T-helper 17 cell (primary cell): Measurements from ENCODE around the gene SOAT1. TPM values are rescaled to one million over a fixed set of nuclear protein-coding genes. Genes with fewer than 3 reads are reported as not detected.
A peak's percentile ranks its signal among the peaks of the same experiment; 100 is the strongest.
"Not testable (repeated sequence)": the region's sequence is repeated elsewhere in the genome, so short reads cannot be mapped to it uniquely, and the experiment has no call there.

Experiments used
- ATAC-seq: fragments of 150-1000 bp; cut with Tn5 transposase; 2 replicates; pipeline ENCODE4 v1.10.0; 2021; ENCODE audit warnings: mild to moderate bottlenecking, moderate library complexity
- DNase-seq, 3 donors: peaks; one replicate each; pipeline versions ENCODE4 v3.0.0 to v3.0.0-alpha.2; 2020 to 2021
- H3K9me3 ChIP-seq: one replicate; pipeline ENCODE4 v1.7.0; 2013; ENCODE audit warnings: low read length, mild to moderate bottlenecking; ENCODE audit not compliant: control insufficient read depth, poor library complexity, severe bottlenecking
- H3K27ac Mint-ChIP-seq: one replicate; pipeline ENCODE4 v1.8.0; 2022; ENCODE audit warnings: mild to moderate bottlenecking, moderate library complexity, mixed read lengths
- H3K27me3 Mint-ChIP-seq: one replicate; pipeline ENCODE4 v1.8.0; 2022; ENCODE audit warnings: mixed read lengths
- H3K36me3 Mint-ChIP-seq: one replicate; pipeline ENCODE4 v1.8.0; 2022; ENCODE audit warnings: low read depth, mixed read lengths
- H3K4me1 Mint-ChIP-seq: one replicate; pipeline ENCODE4 v1.8.0; 2022; ENCODE audit warnings: mild to moderate bottlenecking, mixed read lengths
- H3K4me3 Mint-ChIP-seq: one replicate; pipeline ENCODE4 v1.8.0; 2022; ENCODE audit warnings: mild to moderate bottlenecking, moderate library complexity, mixed read lengths
- total RNA-seq, 4 donors: library from RNA in 2 of 4; stranded (reverse) in 2 of 4; gene quantifications; one replicate each; pipeline ENCODE4 v1.2.3 and lab custom pipeline; 2022 to 2026

Gene SOAT1
- total RNA-seq (10 to 100 TPM; 35.4 to 38.7 TPM), total RNA-seq (lab: John Stamatoyannopoulos, UW) (67.0 to 69.0 reads per million in 2 donors)

DNA sequence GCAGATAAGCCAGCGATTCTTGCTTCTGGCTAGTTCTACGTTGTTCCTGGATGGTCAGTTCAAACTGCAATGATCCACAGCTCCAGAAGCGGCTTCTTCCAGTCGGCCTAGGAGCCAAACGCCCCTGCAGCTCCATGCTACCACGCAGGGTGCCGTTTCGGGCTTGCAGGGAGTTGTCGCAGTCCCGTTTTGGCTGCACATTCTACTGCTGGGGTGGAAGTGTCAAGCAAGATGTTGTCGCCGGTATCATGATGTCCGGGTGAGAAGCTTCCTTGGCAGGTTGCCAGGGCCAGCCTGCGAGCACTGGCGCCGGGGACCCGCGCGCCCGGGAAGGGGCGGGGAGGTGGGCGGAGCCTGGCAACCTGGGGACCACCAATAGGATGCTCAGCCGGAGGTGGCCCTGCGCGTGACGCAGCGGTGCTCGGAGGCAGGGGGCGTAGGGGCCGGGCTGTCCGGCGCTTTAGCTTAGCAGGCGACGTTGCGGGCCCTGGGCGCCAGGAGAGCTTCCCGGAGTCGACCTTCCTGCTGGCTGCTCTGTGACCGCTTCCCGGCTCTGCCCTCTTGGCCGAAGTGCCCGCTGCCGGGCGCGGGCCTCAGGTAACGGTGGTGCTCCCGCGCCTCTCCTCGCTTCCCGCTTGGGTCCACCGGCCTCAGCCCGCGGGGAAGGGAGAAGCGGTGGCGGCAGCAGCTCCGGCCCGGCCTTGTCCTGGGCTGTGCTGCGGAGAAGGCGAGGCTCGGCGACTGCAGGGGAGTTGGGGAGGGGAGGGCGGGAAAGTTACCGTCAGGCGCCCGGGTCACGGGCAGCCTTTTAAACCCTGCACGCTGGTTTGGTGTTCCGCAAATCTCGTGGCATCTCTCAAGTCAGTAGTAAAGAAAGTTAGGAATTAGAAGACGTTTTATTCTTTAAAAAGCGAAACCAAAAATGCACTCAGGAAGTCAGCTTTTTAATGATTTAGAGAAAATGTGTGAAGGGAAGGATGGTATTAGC is at the start of gene SOAT1:
TSS of gene SOAT1 (plus strand) at position 458 of the 988 bp plus-strand sequence. CDS start 8,888 bp downstream, outside the sequence.
- ATAC-seq (peak; percentile 95), DNase-seq (peak; percentile 85 to 92 (median 91))
- H3K36me3 Mint-ChIP-seq, result no peaks in the 10 kb centered on the region
- peak within 1 kb of the TSS; percentile 94 for H3K27ac Mint-ChIP-seq
- peak within 1 kb of the TSS; percentile 96 for H3K4me3 Mint-ChIP-seq
- H3K27me3 Mint-ChIP-seq, result no peaks in the 10 kb centered on the region
- no peaks in the 10 kb centered on the region for H3K9me3 ChIP-seq
- H3K4me1 Mint-ChIP-seq, result peaks cover 35% of the 10 kb centered on the region

DNA sequence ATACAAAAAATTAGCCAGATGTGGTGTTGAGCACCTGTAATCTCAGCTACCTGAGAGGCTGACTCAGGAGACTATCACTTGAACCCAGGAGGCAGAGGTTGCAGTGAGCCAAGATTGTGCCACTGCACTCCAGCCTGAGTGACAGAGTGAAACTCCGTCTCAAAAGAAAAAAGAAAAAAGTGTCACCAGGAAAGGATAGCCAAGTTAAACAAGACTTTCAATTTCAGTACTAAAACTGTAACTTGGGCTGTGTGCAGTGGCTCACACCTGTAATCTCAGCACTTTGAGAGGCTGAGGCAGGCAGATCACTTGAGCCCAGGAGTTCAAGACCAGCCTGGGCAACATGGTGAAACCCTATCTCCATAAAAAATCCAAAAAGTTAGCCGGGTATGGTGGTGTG is 48.2 kb upstream of the SOAT1 start:
- not testable (repeated sequence) for H3K27ac Mint-ChIP-seq, ATAC-seq, H3K4me3 Mint-ChIP-seq, H3K27me3 Mint-ChIP-seq, DNase-seq, H3K36me3 Mint-ChIP-seq, H3K4me1 Mint-ChIP-seq, H3K9me3 ChIP-seq

DNA sequence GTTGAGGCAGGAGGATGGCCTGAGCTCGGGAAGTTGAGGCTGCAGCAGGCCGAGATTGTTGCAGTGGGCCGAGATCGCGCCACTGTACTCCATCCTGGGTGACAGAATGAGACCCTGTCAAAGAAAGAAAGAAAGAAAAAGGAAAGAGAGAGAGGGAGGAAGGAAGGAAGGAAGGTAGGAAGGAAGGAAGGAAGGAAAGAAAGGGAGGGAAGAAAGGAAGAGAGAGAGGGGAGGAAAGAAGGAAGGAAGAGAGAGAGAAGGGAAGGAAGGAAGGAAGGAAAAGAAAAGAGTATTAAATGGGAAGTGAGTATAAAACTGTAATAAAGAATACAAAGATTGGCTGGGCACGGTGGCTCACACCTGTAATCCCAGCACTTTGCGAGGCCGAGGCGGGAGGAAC is 45.7 kb upstream of the SOAT1 start:
- H3K9me3 ChIP-seq, result no peaks in the 10 kb centered on the region
- DNase-seq (no peak), ATAC-seq (no peak)
- H3K4me3 Mint-ChIP-seq, result no peak overlapping the region
- H3K27ac Mint-ChIP-seq, result no peak overlapping the region
- no peaks in the 10 kb centered on the region for H3K4me1 Mint-ChIP-seq
- peaks cover 6% of the 10 kb centered on the region for H3K27me3 Mint-ChIP-seq
- H3K36me3 Mint-ChIP-seq, result no peaks in the 10 kb centered on the region

DNA sequence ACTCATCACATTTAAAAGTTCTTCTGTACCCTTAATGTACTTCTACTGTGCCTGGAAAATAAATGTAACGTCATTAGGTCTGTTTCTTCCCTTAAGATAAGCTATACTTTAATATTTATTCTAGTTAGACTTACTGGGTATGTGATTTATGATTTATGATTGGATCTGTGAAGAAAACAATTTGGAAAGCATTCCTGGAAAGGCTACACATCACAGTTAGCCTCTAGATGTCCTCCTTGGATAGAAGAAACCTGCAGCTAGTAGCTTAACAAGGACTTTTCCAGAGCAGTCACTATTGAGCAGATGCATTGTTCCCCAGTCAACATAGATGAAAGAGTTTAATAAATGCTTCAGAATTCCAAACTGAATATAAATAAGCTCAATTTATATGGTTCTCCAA is 41.9 kb upstream of the SOAT1 start:
- no peaks in the 10 kb centered on the region for H3K4me1 Mint-ChIP-seq
- H3K4me3 Mint-ChIP-seq, result no peak overlapping the region
- no peaks in the 10 kb centered on the region for H3K9me3 ChIP-seq
- DNase-seq (no peak), ATAC-seq (no peak)
- no peaks in the 10 kb centered on the region for H3K36me3 Mint-ChIP-seq
- peaks cover 6% of the 10 kb centered on the region for H3K27me3 Mint-ChIP-seq
- no peak overlapping the region for H3K27ac Mint-ChIP-seq

DNA sequence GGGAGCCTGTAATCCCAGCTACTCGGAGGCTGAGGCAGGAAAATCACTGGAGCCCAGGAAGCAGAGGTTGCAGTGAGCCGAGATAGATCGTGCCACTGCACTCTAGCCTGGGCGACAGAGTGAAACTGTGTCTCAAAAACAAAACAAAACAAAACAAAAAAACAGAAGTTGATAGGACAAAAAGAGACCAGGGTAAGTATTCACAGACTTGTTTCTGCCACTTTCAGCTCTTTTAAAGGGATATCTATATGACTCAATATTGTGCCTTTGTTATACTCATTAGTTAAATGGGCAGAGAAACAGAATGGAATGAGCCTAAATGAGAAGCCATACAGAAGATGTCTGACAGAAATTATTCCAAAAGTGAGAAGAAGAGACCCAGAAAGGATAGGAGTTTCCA is 41.0 kb upstream of the SOAT1 start:
- H3K9me3 ChIP-seq, result no peaks in the 10 kb centered on the region
- Mint-ChIP-seq H3K27ac (no peak overlapping the region), H3K4me1 (no peaks in the 10 kb centered on the region), H3K36me3 (no peaks in the 10 kb centered on the region), H3K27me3 (peaks cover 6% of the 10 kb centered on the region), H3K4me3 (no peak overlapping the region)
- ATAC-seq (no peak), DNase-seq (no peak)

DNA sequence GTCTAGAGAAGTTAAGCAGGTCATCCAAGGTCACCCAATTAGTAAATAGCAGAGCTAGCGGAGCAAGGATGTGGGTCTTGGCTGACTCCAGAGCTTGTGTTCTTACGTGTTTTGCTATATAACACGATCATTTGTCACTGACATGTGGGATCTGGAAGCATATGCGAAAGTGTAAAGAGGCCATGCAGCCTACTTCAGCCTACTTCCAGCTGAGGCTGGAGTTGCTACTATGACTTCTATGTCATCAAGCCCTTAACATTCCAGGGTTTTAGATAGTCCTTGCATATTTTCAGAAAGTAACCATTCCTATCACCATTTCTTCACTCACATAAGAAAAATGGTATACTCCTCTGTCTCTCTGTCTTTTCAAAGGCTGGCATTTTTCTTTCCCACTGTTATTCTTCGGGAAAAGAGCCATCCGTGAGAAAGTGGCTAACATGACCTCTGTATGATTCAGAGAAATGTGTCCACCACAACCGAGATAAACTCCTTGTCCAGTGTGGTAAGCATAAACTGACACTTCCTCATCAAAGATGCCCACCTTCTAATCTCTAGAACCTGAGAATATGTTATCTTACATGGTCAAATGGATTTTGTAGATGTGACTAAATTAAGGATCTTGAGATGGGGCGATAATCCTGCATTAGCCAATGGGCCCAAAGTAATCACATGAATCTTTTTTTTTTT is 40.2 kb upstream of the SOAT1 start:
- no peak overlapping the region for H3K4me3 Mint-ChIP-seq
- H3K27me3 Mint-ChIP-seq, result peaks cover 6% of the 10 kb centered on the region
- ATAC-seq (no peak), DNase-seq (no peak)
- no peaks in the 10 kb centered on the region for H3K36me3 Mint-ChIP-seq
- no peaks in the 10 kb centered on the region for H3K9me3 ChIP-seq
- no peak overlapping the region for H3K27ac Mint-ChIP-seq
- H3K4me1 Mint-ChIP-seq, result no peaks in the 10 kb centered on the region

DNA sequence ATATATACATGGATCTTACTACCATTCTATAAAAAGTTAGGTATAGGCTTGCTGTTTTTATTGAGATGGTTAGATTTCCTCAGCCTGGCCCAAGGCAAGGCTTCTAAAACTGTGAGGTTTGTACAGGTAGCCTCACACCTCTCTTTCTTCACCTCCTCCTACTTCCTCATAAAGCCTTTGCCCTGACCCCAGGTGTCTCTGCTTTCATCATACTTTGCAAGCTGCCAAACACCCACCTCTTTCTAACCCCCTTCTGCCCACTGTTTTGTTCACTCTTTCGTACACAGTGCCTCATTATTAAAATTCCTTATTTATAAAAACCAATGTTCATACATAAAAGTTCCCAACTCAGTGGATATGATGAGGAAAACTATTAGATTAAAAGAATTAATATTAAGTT is 31.4 kb upstream of the SOAT1 start:
- Mint-ChIP-seq H3K4me1 (peaks cover 2% of the 10 kb centered on the region), H3K27me3 (no peaks in the 10 kb centered on the region), H3K36me3 (no peaks in the 10 kb centered on the region), H3K27ac (no peak overlapping the region), H3K4me3 (no peak overlapping the region)
- no peaks in the 10 kb centered on the region for H3K9me3 ChIP-seq
- ATAC-seq (no peak), DNase-seq (no peak)

DNA sequence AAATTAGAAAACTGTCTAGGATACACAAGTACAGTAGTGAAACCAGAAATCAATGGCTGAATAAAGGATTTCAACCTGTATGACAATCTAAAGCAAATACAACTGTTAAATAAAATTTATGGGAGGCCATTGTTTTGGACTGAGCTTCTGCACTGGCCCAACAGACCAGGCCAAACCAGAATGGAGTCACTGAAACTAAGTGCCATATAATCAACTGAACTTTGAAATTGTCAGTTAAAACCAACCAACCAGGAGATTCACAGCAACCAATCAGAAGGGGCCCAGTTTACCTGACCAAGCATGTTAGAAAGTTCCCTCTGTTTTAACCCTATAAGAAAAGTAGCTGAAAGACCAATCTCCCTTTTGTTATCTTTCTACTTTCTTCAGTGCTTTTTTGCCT is 30.5 kb upstream of the SOAT1 start:
- ATAC-seq, result no peak
- Mint-ChIP-seq H3K4me1 (peaks cover 2% of the 10 kb centered on the region), H3K4me3 (no peak overlapping the region), H3K36me3 (peaks cover 3% of the 10 kb centered on the region), H3K27me3 (no peaks in the 10 kb centered on the region), H3K27ac (no peak overlapping the region)
- DNase-seq, result no peak
- no peaks in the 10 kb centered on the region for H3K9me3 ChIP-seq

DNA sequence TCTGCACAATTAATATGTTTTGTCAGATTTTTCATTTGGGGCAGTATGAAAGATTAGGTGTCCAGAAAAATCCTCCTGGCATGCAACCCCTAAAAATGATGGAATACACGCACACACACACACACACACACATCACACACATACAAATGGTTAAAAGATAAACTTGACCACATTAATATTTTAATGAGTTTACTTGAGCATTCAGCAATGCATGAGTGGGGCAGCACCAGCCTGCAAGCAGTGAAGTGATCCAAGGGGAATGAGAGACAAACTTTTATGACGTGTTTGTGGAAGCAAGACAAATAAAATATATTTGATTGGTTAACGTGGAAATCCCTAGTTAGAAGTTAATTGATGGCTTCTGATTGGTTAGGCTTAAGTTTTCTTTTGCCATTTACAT is 29.1 kb upstream of the SOAT1 start:
- H3K36me3 Mint-ChIP-seq, result peaks cover 3% of the 10 kb centered on the region
- peaks cover 2% of the 10 kb centered on the region for H3K4me1 Mint-ChIP-seq
- no peaks in the 10 kb centered on the region for H3K27me3 Mint-ChIP-seq
- H3K9me3 ChIP-seq, result no peaks in the 10 kb centered on the region
- DNase-seq (no peak), ATAC-seq (no peak)
- H3K4me3 Mint-ChIP-seq, result no peak overlapping the region
- H3K27ac Mint-ChIP-seq, result no peak overlapping the region

DNA sequence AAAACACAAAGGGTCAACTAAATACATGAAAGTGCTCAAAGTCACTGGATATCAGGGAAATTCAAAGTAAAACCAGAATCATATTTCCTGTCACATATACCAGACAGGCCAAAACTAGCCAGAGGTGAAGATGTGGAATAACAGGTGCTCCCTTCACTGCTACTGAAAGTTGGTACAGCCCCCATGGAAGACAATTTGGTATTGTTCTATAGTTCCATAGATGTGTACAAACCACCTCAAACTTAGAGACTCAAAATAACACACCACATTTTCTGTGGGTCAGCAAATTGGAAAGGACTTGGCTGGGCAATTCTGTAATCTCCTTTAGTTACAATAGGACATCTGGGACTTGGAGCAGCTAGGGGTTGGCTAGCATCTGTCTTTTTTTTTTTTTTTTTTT is 24.5 kb upstream of the SOAT1 start:
- ATAC-seq, result no peak
- no peak overlapping the region for H3K4me3 Mint-ChIP-seq
- H3K27ac Mint-ChIP-seq, result no peak overlapping the region
- peaks cover 3% of the 10 kb centered on the region for H3K36me3 Mint-ChIP-seq
- no peaks in the 10 kb centered on the region for H3K27me3 Mint-ChIP-seq
- DNase-seq, result no peak
- H3K9me3 ChIP-seq, result no peaks in the 10 kb centered on the region
- H3K4me1 Mint-ChIP-seq, result peaks cover 2% of the 10 kb centered on the region

DNA sequence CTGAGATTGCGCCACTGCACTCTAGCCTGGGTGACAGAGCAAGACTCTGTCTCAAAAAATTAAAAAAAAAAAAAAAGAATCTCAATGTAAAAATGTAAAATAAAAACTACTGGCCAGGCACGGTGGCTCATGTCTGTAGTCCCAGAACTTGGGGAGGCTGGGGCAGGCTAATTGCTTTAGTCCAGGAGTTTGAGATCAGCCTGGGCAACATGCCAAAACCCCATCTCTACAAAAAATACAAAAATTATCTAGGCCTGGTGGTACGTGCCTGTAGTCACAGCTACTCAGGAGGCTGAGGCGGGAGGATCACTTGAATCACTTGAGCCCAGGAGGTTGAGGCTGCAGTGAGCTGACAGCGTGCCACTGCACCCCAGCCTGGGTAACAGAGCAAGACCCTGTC is 19.2 kb upstream of the SOAT1 start:
- H3K36me3 Mint-ChIP-seq, H3K4me1 Mint-ChIP-seq, H3K27ac Mint-ChIP-seq, H3K4me3 Mint-ChIP-seq, H3K27me3 Mint-ChIP-seq, ATAC-seq, H3K9me3 ChIP-seq, DNase-seq: not testable (repeated sequence)

DNA sequence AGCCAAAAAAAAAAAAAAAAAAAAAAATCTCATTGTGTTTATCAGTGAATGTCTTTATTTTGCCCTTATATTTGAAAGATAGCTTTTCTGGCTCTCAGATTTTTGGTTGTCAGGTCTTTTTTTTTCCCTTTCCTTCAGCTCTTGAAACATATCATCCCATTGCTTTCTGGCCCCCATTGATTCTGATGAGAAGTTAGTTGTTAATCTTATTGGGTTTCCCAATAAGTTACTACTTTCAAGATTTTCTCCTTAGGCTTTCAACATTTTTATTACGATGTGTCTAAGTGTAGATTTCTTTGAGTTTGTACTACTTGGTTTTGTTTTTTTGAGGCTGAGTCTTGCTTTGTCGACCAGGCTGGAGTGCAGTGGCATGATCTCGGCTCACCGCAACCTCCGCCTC is 14.7 kb upstream of the SOAT1 start:
- Mint-ChIP-seq H3K27me3 (no peaks in the 10 kb centered on the region), H3K36me3 (no peaks in the 10 kb centered on the region), H3K4me3 (no peak overlapping the region), H3K27ac (no peak overlapping the region), H3K4me1 (no peaks in the 10 kb centered on the region)
- ATAC-seq (no peak), DNase-seq (no peak)
- H3K9me3 ChIP-seq, result no peaks in the 10 kb centered on the region

DNA sequence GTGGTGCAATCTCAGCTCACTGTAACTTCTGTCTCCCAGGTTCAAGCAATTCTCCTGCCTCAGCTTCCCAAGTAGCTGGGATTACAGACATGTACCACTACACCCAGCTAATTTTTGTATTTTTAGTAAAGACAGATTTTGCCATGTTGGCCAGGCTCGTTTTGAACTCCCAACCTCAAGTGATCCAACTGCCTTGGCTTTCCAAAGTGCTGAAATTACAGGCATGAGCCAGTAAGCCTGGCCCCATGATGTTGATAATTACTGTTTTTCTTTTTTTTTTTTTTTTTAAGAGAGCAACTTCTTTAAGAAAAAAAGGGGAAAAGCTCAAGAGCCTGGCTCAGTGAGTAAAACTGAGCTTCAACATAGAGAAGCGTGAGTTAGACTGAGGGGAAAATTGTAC is 9.6 kb upstream of the SOAT1 start:
- Mint-ChIP-seq H3K36me3 (no peaks in the 10 kb centered on the region), H3K27ac (no peak overlapping the region), H3K27me3 (no peaks in the 10 kb centered on the region), H3K4me3 (no peak overlapping the region), H3K4me1 (peaks cover 3% of the 10 kb centered on the region)
- ATAC-seq (no peak), DNase-seq (no peak)
- H3K9me3 ChIP-seq, result no peaks in the 10 kb centered on the region
